Muscle layer of duodenum (tissue), 2 donors: ENCODE measurements around the gene RPS15.
"Not testable (repeated sequence)": the region's sequence is repeated elsewhere in the genome, so short reads cannot be mapped to it uniquely, and the experiment has no call there.

ENCODE experiments used
- H3K27ac ChIP-seq: one replicate; pipeline ENCODE4 v1.7.0; 2013; ENCODE audit warnings: mild to moderate bottlenecking, low read length
- H3K27me3 ChIP-seq: one replicate; pipeline ENCODE4 v1.7.0; 2013; ENCODE audit warnings: low read depth, mild to moderate bottlenecking, control low read depth, low read length
- H3K36me3 ChIP-seq, 2 donors: one replicate each; pipeline ENCODE4 v1.7.0; 2013; ENCODE audit warnings: low read length in 2 of 2, control low read depth in 1 of 2, mild to moderate bottlenecking in 1 of 2; ENCODE audit not compliant: insufficient read depth in 2 of 2, control insufficient read depth in 1 of 2
- H3K4me1 ChIP-seq, 2 donors: one replicate each; pipeline ENCODE4 v1.7.0; 2013; ENCODE audit warnings: low read length in 2 of 2, mild to moderate bottlenecking in 2 of 2, control low read depth in 1 of 2, moderate library complexity in 1 of 2; ENCODE audit not compliant: insufficient read depth in 2 of 2, control insufficient read depth in 1 of 2
- H3K4me3 ChIP-seq, 2 donors: one replicate each; pipeline ENCODE4 v1.7.0; 2013; ENCODE audit warnings: low read length in 2 of 2, low read depth in 1 of 2, mild to moderate bottlenecking in 1 of 2
- H3K9me3 ChIP-seq, 2 donors: one replicate each; pipeline ENCODE4 v1.7.0; 2013; ENCODE audit warnings: low read length in 2 of 2, control low read depth in 1 of 2, mild to moderate bottlenecking in 1 of 2; ENCODE audit not compliant: control insufficient read depth in 1 of 2
- donor health status: healthy.

Gene RPS15

DNA sequence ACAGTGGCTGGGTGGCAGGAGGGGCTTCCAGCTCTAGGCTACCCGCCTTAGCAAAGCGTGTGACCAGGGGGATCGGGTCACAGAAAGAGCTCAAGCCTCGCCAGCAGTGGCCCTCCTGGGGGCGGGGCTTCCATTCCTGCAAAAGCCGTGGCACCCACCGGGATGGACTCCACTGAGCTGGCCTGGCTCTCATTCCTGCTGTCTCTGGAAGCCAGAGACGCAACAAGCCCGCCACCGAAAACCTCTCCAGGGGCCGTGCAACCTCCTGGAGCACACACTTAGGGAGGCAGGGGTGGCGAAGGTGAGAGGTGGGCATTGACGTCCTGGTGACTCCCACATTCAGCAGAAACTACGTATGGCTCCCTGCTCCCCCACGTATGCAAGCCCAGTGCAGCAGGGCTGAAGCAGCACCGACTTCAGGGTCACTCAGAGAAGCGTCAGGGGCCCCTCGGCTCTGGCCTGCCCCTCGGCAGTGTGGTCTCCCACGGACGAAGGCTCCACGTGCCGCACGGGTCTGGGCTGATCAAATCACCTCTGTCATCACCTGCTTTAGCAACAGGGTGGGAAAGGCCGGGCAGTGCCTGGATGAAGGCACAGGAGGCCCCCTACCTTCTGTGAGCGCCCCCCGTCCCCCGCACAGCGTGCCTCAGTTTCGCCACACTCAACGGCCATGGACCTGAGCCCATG, 37.7 kb downstream of the RPS15 start:
- Histone ChIP-seq H3K4me3 (no peak overlapping the region), H3K4me1 (peaks cover 0 to 39% of the 10 kb centered on the region in 2 donors), H3K27ac (no peak overlapping the region), H3K36me3 (peaks cover 0 to 24% of the 10 kb centered on the region in 2 donors), H3K27me3 (peaks cover 18% of the 10 kb centered on the region), H3K9me3 (no peaks in the 10 kb centered on the region)

DNA sequence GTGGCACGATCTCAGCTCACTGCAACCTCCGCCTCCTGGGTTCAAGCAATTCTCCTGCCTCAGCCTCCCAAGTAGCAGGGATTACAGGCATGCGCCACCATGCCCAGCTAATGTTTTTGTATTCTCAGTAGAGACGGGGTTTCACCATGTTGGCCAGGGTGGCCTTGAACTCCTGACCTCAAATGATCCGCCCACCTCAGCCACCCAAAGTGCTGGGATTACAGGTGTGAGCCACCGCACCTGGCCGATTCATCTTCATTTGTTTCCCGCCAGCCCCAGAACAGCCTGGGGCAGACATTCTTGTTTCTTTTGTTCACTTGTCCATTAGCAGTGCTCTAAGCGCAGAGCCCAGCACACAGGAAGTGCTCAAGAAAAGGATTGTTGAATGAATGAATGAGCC, 38.9 kb downstream of the RPS15 start:
- H3K9me3 ChIP-seq, H3K4me3 ChIP-seq, H3K27ac ChIP-seq, H3K27me3 ChIP-seq: not testable (repeated sequence)
- Histone ChIP-seq H3K4me1 (peaks cover 0 to 28% of the 10 kb centered on the region in 2 donors), H3K36me3 (peaks cover 0 to 24% of the 10 kb centered on the region in 2 donors)

DNA sequence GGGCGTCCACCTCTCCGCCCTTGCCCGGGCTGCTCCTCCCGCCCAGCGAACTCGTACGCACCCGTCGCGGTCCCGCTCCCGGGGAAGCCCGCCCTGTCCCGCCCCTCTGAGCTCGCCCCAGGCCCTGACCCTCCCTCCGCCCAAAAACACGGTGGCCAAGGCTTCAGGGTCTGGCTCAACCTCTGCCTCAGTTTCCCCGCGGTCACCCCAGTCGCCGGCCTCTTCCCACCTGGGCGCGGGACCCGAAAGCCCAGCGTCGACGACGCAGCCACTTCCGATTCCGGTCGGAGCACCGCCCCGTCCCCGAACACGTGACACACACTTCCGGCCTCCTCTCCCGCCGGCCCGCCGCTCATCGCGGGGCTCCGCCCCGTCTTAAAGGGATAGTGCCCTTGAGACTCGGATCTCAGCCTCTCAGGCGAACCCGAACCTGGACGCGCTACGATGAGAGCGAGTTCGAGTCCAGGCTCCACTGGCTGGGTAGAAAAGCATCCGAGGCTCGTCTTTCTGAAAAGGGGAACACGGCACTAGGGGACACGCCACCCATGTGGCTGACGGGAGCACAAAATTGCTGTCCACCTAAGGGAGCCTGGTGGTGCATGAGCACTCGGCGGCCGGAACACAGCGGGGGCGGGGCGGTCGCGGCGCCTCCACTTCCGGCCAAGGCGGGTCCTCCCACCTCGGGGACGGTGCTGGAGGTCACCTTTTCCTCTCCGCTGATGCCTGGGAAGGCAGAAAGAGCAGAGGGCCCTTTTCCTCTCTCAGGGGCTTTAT, 40.9 kb downstream of the RPS15 start, which contains the start of gene C19orf25:
TSS of gene C19orf25 (minus strand) at position 282 of the 774 bp plus-strand sequence. CDS start 312 bp downstream, outside the sequence.
- Histone ChIP-seq H3K36me3 (peaks cover 0 to 24% of the 10 kb centered on the region in 2 donors), H3K27ac (peak within 1 kb of the TSS; percentile 51), H3K4me3 (peak within 1 kb of the TSS; percentile 70 to 81)

DNA sequence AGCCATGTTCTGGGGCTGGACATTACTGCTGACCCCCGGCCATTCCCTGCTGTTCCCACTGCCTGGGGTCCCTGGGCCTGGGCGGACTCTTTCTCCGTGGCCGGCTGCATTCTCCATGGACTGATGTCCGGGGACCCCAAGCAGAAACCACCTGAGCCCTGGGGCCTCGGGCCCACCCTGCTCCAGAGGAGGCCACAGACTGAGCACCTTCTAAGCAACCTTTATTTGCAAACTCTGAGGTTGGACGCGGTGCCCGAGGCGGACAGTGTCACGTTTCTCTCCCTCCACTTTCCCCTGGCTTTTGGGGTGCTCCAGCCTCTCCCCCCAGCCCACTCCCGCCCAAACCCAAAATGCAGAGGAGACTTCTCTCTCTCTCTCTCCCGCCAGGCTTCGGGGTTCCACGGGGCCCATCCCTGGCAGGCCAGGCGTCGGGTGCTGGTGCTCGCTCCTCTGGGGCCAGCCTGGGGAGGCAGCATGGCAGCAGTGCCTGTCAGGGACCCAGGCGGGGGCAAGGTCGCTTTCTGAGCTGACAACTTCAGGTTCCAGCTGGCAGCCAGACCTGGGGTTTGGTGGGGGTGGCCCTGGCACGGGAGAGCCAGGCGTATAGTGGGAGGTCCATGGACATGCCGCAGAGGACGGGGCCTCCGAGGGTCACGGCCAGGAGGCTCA, 43.2 kb downstream of the RPS15 start:
- H3K27ac ChIP-seq: no peak overlapping the region
- H3K4me3 ChIP-seq: no peak overlapping the region
- H3K9me3 ChIP-seq: no peaks in the 10 kb centered on the region
- peaks cover 0 to 3% of the 10 kb centered on the region in 2 donors for H3K36me3 ChIP-seq
- no peaks in the 10 kb centered on the region for H3K27me3 ChIP-seq
- peaks cover 0 to 10% of the 10 kb centered on the region in 2 donors for H3K4me1 ChIP-seq

More for the DNA sequence above, 40.9 kb downstream of the RPS15 start, which contains the start of gene C19orf25:
- Histone ChIP-seq H3K9me3 (no peaks in the 10 kb centered on the region), H3K27me3 (no peaks in the 10 kb centered on the region), H3K4me1 (peaks cover 0 to 15% of the 10 kb centered on the region in 2 donors)

DNA sequence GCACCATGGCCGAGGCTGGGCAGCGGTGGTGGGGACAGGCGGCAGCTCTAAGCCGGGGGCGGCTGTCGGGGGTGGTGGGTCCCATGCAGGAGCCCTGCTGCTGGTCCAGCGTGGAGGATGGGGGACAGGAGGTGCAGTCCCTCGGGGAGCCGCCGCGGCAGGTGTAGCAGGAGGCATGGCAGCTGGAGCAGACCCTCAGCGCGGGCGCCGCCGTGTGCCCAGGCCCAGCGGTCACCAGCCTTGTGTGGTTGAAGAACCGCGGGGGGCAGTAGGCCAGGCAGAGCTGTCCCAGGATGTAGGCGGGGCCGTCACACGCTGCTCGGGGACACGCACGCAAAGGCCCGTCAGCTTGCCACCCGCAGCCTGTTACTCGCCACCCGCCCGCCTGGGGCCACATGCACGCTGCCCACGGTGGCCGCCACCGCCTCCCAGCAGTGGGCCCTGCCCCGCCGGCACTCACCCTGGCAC, 43.7 kb downstream of the RPS15 start:
- H3K9me3 ChIP-seq: no peaks in the 10 kb centered on the region
- H3K27ac ChIP-seq: no peak overlapping the region
- no peak overlapping the region for H3K4me3 ChIP-seq
- peaks cover 0 to 10% of the 10 kb centered on the region in 2 donors for H3K4me1 ChIP-seq
- H3K36me3 ChIP-seq: no peaks in the 10 kb centered on the region
- no peaks in the 10 kb centered on the region for H3K27me3 ChIP-seq

DNA sequence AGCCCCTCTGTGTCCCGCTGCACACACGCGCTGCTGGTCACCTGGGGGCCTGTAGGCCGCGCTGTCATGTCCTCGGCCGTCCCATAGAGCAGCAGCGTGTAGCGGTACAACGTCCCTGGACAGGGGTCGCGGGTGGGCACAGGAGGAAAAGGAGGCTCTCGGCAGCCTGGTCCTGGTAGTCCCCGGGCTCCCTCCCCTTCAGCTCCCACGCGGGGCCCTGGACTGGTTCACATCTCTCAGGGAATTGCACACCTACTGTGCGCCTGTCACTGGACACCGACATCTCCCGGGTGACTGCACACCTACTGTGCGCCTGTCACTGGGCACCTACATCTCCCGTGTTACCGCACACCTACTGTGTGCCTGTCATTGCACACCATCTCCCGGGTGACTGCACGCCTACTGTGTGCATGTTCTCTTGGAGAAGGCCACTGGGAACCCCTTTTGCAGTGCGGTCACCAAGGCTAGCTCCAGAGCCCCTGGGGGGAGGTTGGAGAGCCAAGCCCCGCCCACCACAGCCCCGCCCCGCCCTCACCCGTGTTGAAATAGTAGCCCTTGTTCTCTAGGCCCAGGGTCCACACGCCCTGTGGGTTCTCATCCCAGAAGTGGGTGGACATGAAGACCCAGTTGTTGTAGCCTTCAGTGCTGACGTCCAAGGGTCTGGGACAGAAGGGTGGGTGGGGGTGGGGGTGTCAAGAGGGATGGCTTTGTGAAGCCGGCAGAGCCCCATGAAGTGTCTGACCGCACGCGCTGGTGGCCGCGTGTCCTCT, 44.4 kb downstream of the RPS15 start:
- Histone ChIP-seq H3K27me3 (no peaks in the 10 kb centered on the region), H3K4me3 (no peak overlapping the region), H3K4me1 (peaks cover 0 to 10% of the 10 kb centered on the region in 2 donors)

DNA sequence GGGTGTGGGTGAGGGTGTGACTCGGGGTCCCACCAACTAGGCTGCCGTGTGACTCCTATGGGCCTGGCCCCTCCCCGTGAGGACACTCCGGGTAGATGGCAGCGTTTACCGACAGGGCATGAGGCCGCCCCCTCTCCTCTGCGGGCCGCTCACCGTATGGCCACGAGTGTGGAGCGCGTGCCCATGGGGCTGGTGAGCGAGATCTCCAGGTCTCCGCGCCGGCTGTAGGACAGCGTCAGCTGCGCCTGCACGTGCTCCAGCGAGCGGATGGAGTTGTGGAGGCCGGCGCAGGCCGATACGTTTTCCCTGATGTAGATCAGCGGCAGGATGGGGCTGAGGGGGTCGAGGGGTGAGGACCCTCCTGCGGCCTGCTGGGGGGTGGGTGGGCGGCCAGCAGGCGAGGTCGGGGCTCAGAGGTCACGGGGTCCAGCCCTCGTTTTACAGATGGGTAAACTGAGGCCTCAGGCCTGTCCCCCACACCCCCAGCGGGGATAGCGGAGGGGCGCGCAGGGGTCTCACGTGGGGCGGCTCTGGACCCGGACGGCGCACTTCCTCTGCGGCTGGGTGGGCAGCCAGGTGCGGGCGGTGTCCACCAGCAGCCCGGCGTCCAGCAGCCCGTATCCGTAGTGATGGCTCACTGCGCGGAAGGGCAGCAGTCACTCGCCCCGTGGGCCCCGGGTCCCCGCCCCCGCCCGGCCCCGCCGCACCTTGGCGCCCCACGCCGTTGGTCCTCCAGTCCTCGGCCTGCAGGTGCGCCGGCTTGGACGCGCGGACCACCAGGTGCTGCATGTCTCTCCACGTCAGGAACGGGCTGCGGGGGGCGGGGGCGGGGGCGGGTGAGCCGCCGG, 45.2 kb downstream of the RPS15 start:
- no peak overlapping the region for H3K4me3 ChIP-seq
- H3K4me1 ChIP-seq: peaks cover 0 to 3% of the 10 kb centered on the region in 2 donors
- no peaks in the 10 kb centered on the region for H3K27me3 ChIP-seq
- H3K27ac ChIP-seq: no peak overlapping the region
- no peaks in the 10 kb centered on the region for H3K36me3 ChIP-seq
- H3K9me3 ChIP-seq: no peaks in the 10 kb centered on the region

More for the DNA sequence above, 44.4 kb downstream of the RPS15 start:
- Histone ChIP-seq H3K27ac (no peak overlapping the region), H3K36me3 (no peaks in the 10 kb centered on the region), H3K9me3 (no peaks in the 10 kb centered on the region)

DNA sequence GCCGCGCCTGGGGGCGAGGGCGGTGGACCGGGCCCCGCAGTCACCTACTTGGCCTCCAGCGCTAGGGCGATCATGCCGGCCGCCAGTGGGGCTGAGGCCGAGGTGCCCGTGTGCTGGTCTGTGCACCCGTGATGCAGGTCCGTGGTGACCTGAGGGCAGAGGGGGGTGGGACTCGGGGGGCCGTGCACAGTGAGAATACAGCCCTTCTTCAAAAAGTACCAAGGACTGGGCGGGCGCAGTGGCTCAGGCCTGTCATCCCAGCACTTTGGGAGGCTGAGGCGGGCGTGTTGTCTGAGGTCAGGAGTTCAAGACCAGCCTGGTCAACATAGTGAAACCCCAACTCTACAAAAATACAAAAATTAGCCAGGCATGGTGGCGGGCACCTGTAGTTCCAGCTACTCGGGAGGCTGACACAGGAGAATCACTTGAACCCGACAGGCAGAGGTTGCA, 45.8 kb downstream of the RPS15 start:
- H3K36me3 ChIP-seq: no peaks in the 10 kb centered on the region
- no peak overlapping the region for H3K27ac ChIP-seq
- no peaks in the 10 kb centered on the region for H3K27me3 ChIP-seq
- H3K4me3 ChIP-seq: no peak overlapping the region
- no peaks in the 10 kb centered on the region for H3K9me3 ChIP-seq
- no peaks in the 10 kb centered on the region for H3K4me1 ChIP-seq

DNA sequence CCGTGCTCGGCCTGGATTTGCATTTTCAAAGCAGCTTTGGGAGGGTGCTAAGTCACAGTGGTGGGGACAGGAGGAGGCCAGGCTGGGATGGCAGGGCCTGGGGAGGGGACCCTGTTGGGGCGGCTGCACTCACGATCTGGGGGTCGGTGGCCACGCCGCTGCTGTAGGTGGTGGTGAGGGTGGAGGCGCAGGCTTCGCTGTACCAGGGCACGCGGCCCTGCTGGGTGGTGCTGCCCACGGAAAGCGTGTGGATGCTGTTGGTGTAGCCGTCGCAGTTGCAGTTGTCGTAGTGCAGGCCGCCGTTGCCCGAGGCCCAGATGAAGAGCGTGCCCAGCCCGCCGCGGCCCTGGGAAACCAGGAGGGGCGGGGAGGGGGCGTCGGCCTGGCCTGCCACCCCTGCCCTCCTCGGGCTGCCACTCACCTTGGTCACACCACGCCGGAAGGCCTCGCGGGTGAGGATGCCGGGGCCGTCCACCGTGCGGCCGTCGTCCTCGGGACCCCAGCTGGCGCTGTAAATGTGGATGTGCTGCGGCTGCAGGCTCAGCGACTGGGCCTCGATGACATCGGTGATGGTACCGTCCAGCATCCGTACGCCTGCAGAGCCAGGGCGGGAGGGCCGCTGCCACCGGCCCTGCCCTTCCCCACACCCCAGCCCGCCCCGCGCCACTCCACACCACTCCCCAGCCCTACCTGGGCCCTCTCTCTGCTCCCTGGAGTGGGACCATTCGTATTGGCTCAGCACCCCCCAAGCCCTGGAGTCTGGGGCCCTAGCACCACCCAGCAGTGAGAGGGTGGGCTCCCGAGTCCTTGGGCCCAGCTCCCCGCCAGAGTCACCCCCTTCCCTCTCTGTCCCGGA, 48.8 kb downstream of the RPS15 start:
- Histone ChIP-seq H3K27me3 (no peaks in the 10 kb centered on the region), H3K36me3 (no peaks in the 10 kb centered on the region), H3K4me3 (no peak overlapping the region), H3K4me1 (peaks cover 0 to 18% of the 10 kb centered on the region in 2 donors), H3K27ac (no peak overlapping the region), H3K9me3 (no peaks in the 10 kb centered on the region)
